Immature natural killer cell (primary cell): ENCODE data around the gene STXBP6. TPM values are rescaled to one million over a fixed set of nuclear protein-coding genes. Genes with fewer than 3 reads are reported as not detected.
"Not testable (repeated sequence)": the region's sequence is repeated elsewhere in the genome, so short reads cannot be mapped to it uniquely, and the experiment has no call there.

Experiments
- DNase-seq, 3 donors: peaks; one replicate each; pipeline ENCODE4 v3.0.0; 2022; ENCODE audit warnings: mixed read lengths in 1 of 3
- H3K27ac Mint-ChIP-seq, 6 donors: one replicate each; pipeline ENCODE4 v1.8.0; 2020; ENCODE audit warnings: mixed read lengths in 6 of 6, mild to moderate bottlenecking in 5 of 6, inconsistent platforms in 4 of 6, moderate library complexity in 3 of 6
- H3K27me3 Mint-ChIP-seq, 3 donors: one replicate each; pipeline ENCODE4 v1.8.0; 2020 to 2021; ENCODE audit warnings: low read depth in 3 of 3, mild to moderate bottlenecking in 3 of 3, mixed read lengths in 3 of 3, moderate library complexity in 3 of 3, inconsistent platforms in 1 of 3
- H3K36me3 Mint-ChIP-seq, 3 donors: one replicate each; pipeline ENCODE4 v1.8.0; 2020; ENCODE audit warnings: mixed read lengths in 3 of 3, inconsistent platforms in 2 of 3, mild to moderate bottlenecking in 2 of 3
- H3K4me1 Mint-ChIP-seq, 2 donors: one replicate each; pipeline ENCODE4 v1.8.0; 2020; ENCODE audit warnings: inconsistent platforms in 2 of 2, mild to moderate bottlenecking in 2 of 2, mixed read lengths in 2 of 2, moderate library complexity in 1 of 2
- H3K4me3 Mint-ChIP-seq, 5 donors: one replicate each; pipeline ENCODE4 v1.8.0; 2020; ENCODE audit warnings: mild to moderate bottlenecking in 5 of 5, mixed read lengths in 5 of 5, inconsistent platforms in 3 of 5, moderate library complexity in 3 of 5
- H3K9me3 Mint-ChIP-seq, 6 donors: one replicate each; pipeline ENCODE4 v1.8.0; 2020; ENCODE audit warnings: mild to moderate bottlenecking in 6 of 6, mixed read lengths in 6 of 6, inconsistent platforms in 4 of 6, moderate library complexity in 3 of 6
- polyA plus RNA-seq, 3 donors: library from polyadenylated mRNA; unstranded; fragments of 300-500 nt; fragmentation: Illumina TruSeq; gene quantifications; one replicate each; pipeline ENCODE4 v1.2.3, GENCODE V29; 2021

The STXBP6 gene
- polyA plus RNA-seq, 3 donors from 2014 or later: not detected

- H3K36me3 Mint-ChIP-seq: no peaks in the 10 kb centered on the region
- DNase-seq: no peak
- H3K4me3 Mint-ChIP-seq: no peak overlapping the region
- H3K9me3 Mint-ChIP-seq: no peaks in the 10 kb centered on the region
- no peak overlapping the region for H3K27ac Mint-ChIP-seq
- peaks cover 2 to 6% (median 2%) of the 10 kb centered on the region in 3 donors for H3K27me3 Mint-ChIP-seq
- H3K4me1 Mint-ChIP-seq: no peaks in the 10 kb centered on the region
These were observed 209.6 kb downstream of the STXBP6 start for GRCh38 chr14:24840204-24840893.

- Mint-ChIP-seq H3K4me1 (no peaks in the 10 kb centered on the region), H3K4me3 (no peak overlapping the region), H3K27me3 (peaks cover 2 to 3% (median 2%) of the 10 kb centered on the region in 3 donors), H3K27ac (no peak overlapping the region), H3K9me3 (no peaks in the 10 kb centered on the region), H3K36me3 (no peaks in the 10 kb centered on the region)
- no peak for DNase-seq
These were observed 210.2 kb downstream of the STXBP6 start for GRCh38 chr14:24839617-24840203.

GRCh38 chr14:24838945-24839616, 210.9 kb downstream of the STXBP6 start:
- Mint-ChIP-seq H3K4me1 (no peaks in the 10 kb centered on the region), H3K9me3 (no peaks in the 10 kb centered on the region), H3K27me3 (peaks cover 2% of the 10 kb centered on the region in 3 donors), H3K27ac (no peak overlapping the region), H3K4me3 (no peak overlapping the region), H3K36me3 (no peaks in the 10 kb centered on the region)
- DNase-seq: no peak

- Mint-ChIP-seq H3K27ac (no peak overlapping the region), H3K36me3 (no peaks in the 10 kb centered on the region), H3K27me3 (peaks cover 2 to 5% (median 2%) of the 10 kb centered on the region in 3 donors), H3K9me3 (peaks cover 0 to 2% (median 0%) of the 10 kb centered on the region in 6 donors), H3K4me3 (no peak overlapping the region), H3K4me1 (no peaks in the 10 kb centered on the region)
- no peak for DNase-seq
These were observed 212.5 kb downstream of the STXBP6 start for GRCh38 chr14:24837280-24838046.

GRCh38 chr14:24836324-24836723, 213.6 kb downstream of the STXBP6 start:
- H3K27ac Mint-ChIP-seq, H3K4me1 Mint-ChIP-seq, H3K9me3 Mint-ChIP-seq, H3K4me3 Mint-ChIP-seq, DNase-seq, H3K36me3 Mint-ChIP-seq, H3K27me3 Mint-ChIP-seq: not testable (repeated sequence)

- DNase-seq: no peak
- Mint-ChIP-seq H3K27me3 (peaks cover 2 to 5% (median 2%) of the 10 kb centered on the region in 3 donors), H3K9me3 (peaks cover 0 to 2% (median 0%) of the 10 kb centered on the region in 6 donors), H3K4me1 (no peaks in the 10 kb centered on the region), H3K4me3 (no peak overlapping the region), H3K27ac (no peak overlapping the region), H3K36me3 (no peaks in the 10 kb centered on the region)
These were observed 215.0 kb downstream of the STXBP6 start for GRCh38 chr14:24834956-24835355.

GRCh38 chr14:24833385-24833784, 216.6 kb downstream of the STXBP6 start:
- Mint-ChIP-seq H3K36me3 (no peaks in the 10 kb centered on the region), H3K27me3 (peaks cover 2 to 5% (median 2%) of the 10 kb centered on the region in 3 donors), H3K27ac (no peak overlapping the region), H3K4me3 (no peak overlapping the region), H3K9me3 (peaks cover 0 to 2% (median 0%) of the 10 kb centered on the region in 6 donors), H3K4me1 (no peaks in the 10 kb centered on the region)
- DNase-seq: no peak

- no peak overlapping the region for H3K4me3 Mint-ChIP-seq
- DNase-seq: no peak
- H3K4me1 Mint-ChIP-seq: no peaks in the 10 kb centered on the region
- H3K27ac Mint-ChIP-seq: no peak overlapping the region
- peaks cover 0 to 3% (median 2%) of the 10 kb centered on the region in 3 donors for H3K27me3 Mint-ChIP-seq
- peaks cover 0 to 5% (median 0%) of the 10 kb centered on the region in 6 donors for H3K9me3 Mint-ChIP-seq
- no peaks in the 10 kb centered on the region for H3K36me3 Mint-ChIP-seq
These were observed 218.3 kb downstream of the STXBP6 start for GRCh38 chr14:24831677-24832076.

GRCh38 chr14:24829862-24830261, 220.1 kb downstream of the STXBP6 start:
- Mint-ChIP-seq H3K27ac (no peak overlapping the region), H3K36me3 (no peaks in the 10 kb centered on the region), H3K9me3 (peaks cover 0 to 5% (median 0%) of the 10 kb centered on the region in 6 donors), H3K27me3 (peaks cover 2 to 4% (median 3%) of the 10 kb centered on the region in 3 donors), H3K4me3 (no peak overlapping the region), H3K4me1 (no peaks in the 10 kb centered on the region)
- no peak for DNase-seq

- peaks cover 0 to 5% (median 0%) of the 10 kb centered on the region in 6 donors for H3K9me3 Mint-ChIP-seq
These were observed 221.5 kb downstream of the STXBP6 start for GRCh38 chr14:24828486-24828885.

GRCh38 chr14:24826390-24826789, 223.6 kb downstream of the STXBP6 start:
- Mint-ChIP-seq H3K4me1 (no peaks in the 10 kb centered on the region), H3K27me3 (peaks cover 0 to 11% (median 2%) of the 10 kb centered on the region in 3 donors), H3K4me3 (no peak overlapping the region), H3K9me3 (peaks cover 0 to 3% (median 0%) of the 10 kb centered on the region in 6 donors), H3K27ac (no peak overlapping the region), H3K36me3 (peaks cover 0 to 4% (median 4%) of the 10 kb centered on the region in 3 donors)
- DNase-seq: no peak

More at GRCh38 chr14:24828486-24828885, 221.5 kb downstream of the STXBP6 start:
- no peak for DNase-seq
- Mint-ChIP-seq H3K4me3 (no peak overlapping the region), H3K4me1 (no peaks in the 10 kb centered on the region), H3K27me3 (peaks cover 2 to 4% (median 3%) of the 10 kb centered on the region in 3 donors), H3K27ac (no peak overlapping the region), H3K36me3 (no peaks in the 10 kb centered on the region)

- DNase-seq: no peak
- Mint-ChIP-seq H3K36me3 (peaks cover 0 to 4% (median 4%) of the 10 kb centered on the region in 3 donors), H3K9me3 (no peaks in the 10 kb centered on the region), H3K27me3 (peaks cover 0 to 10% (median 1%) of the 10 kb centered on the region in 3 donors), H3K4me1 (no peaks in the 10 kb centered on the region), H3K4me3 (no peak overlapping the region), H3K27ac (no peak overlapping the region)
These were observed 229.3 kb downstream of the STXBP6 start for GRCh38 chr14:24820616-24821015.

GRCh38 chr14:24818823-24819341, 231.1 kb downstream of the STXBP6 start:
- Mint-ChIP-seq H3K4me3 (no peak overlapping the region), H3K27me3 (peaks cover 0 to 10% (median 0%) of the 10 kb centered on the region in 3 donors), H3K36me3 (peaks cover 0 to 4% (median 4%) of the 10 kb centered on the region in 3 donors), H3K27ac (no peak overlapping the region), H3K4me1 (no peaks in the 10 kb centered on the region), H3K9me3 (no peaks in the 10 kb centered on the region)
- no peak for DNase-seq
